HepG2 (cell line): ENCODE results near the gene CLDN14. TPM values are rescaled to one million over a fixed set of nuclear protein-coding genes. Genes with fewer than 3 reads are reported as not detected.

Experiments
- CEBPG ChIP-seq: IDR thresholded peaks from 2 replicates; pipeline ENCODE4 v1.6.1; 2016
- CENPT ChIP-seq: sonication (generic); formaldehyde crosslinking; IDR thresholded peaks from 2 replicates; pipeline ENCODE4 v1.8.0; 2022; ENCODE audit warnings: low read depth, mild to moderate bottlenecking, moderate library complexity, missing genetic modification reagents
- ELF3 ChIP-seq: IDR thresholded peaks from 2 replicates; pipeline ENCODE4 v1.6.1; 2016; ENCODE audit warnings: missing genetic modification reagents, missing compliant biosample characterization
- ERF ChIP-seq: IDR thresholded peaks from 2 replicates; pipeline ENCODE4 v1.6.1; 2018; ENCODE audit warnings: missing biosample characterization, missing genetic modification reagents
- FOXA1 ChIP-seq, 2 experiments: fragments of 450-650 bp in 1 of 2; sonication (generic) in 1 of 2; formaldehyde crosslinking in 1 of 2; IDR thresholded peaks; 2 replicates each; pipeline versions ENCODE4 v1.4.0 to v1.6.1; 2016 to 2020; ENCODE audit warnings: missing genetic modification reagents in 1 of 2
- FOXP1 ChIP-seq, 2 experiments: fragments of 450-650 bp in 1 of 2; IDR thresholded peaks; 2 replicates each; pipeline ENCODE4 v1.6.1; 2017 to 2018; ENCODE audit warnings: antibody characterized with exemption in 1 of 2
- HNF4G ChIP-seq, 2 experiments: sonication (generic) in 1 of 2; formaldehyde crosslinking in 1 of 2; IDR thresholded peaks; 2 replicates each; pipeline versions ENCODE4 v1.4.0 to v1.6.1; 2011 to 2020; ENCODE audit warnings: borderline replicate concordance in 2 of 2, low read depth in 2 of 2, mild to moderate bottlenecking in 2 of 2, low read length in 1 of 2, missing genetic modification reagents in 1 of 2, moderate library complexity in 1 of 2
- HNRNPH1 ChIP-seq: fragments of 200-400 bp; formaldehyde crosslinking; optimal IDR thresholded peaks from 2 replicates; pipeline ENCODE3; 2017; ENCODE audit warnings: mild to moderate bottlenecking, low read depth, low read length
- IKZF4 ChIP-seq: sonication (generic); formaldehyde crosslinking; IDR thresholded peaks from 2 replicates; pipeline ENCODE4 v1.5.1; 2020; ENCODE audit warnings: borderline replicate concordance, mild to moderate bottlenecking, low read depth, missing genetic modification reagents; ENCODE audit errors: not compliant biosample characterization
- KDM1A ChIP-seq: IDR thresholded peaks from 2 replicates; pipeline ENCODE4 v1.6.1; 2016; ENCODE audit warnings: missing compliant biosample characterization
- MIER2 ChIP-seq: IDR thresholded peaks from 2 replicates; pipeline ENCODE4 v1.6.1; 2016; ENCODE audit warnings: missing biosample characterization, missing genetic modification reagents
- MXD1 ChIP-seq: sonication (generic); formaldehyde crosslinking; IDR thresholded peaks from 2 replicates; pipeline ENCODE4 v1.4.0; 2020; ENCODE audit warnings: mild to moderate bottlenecking, missing genetic modification reagents
- SOX5 ChIP-seq: IDR thresholded peaks from 2 replicates; pipeline ENCODE4 v1.6.1; 2016; ENCODE audit warnings: borderline replicate concordance
- YEATS2 ChIP-seq: sonication (generic); formaldehyde crosslinking; IDR thresholded peaks from 2 replicates; pipeline ENCODE4 v1.4.0; 2020; ENCODE audit warnings: missing genetic modification reagents, borderline replicate concordance
- ZBTB25 ChIP-seq: IDR thresholded peaks from 2 replicates; pipeline ENCODE4 v1.6.1; 2018; ENCODE audit warnings: missing genetic modification reagents
- ZBTB49 ChIP-seq: sonication (generic); formaldehyde crosslinking; IDR thresholded peaks from 2 replicates; pipeline ENCODE4 v1.4.0; 2020; ENCODE audit warnings: missing genetic modification reagents, borderline replicate concordance
- ZNF124 ChIP-seq: sonication (generic); formaldehyde crosslinking; IDR thresholded peaks from 2 replicates; pipeline ENCODE4 v1.4.0; 2020; ENCODE audit warnings: missing genetic modification reagents
- ZNF136 ChIP-seq: sonication (generic); formaldehyde crosslinking; IDR thresholded peaks from 2 replicates; pipeline ENCODE4 v1.8.1; 2022; ENCODE audit warnings: low read depth, mild to moderate bottlenecking, moderate library complexity, missing genetic modification reagents
- ZNF230 ChIP-seq: sonication (generic); formaldehyde crosslinking; IDR thresholded peaks from 2 replicates; pipeline ENCODE4 v1.4.0; 2020; ENCODE audit warnings: mild to moderate bottlenecking, missing genetic modification reagents
- ZNF550 ChIP-seq: sonication (generic); formaldehyde crosslinking; IDR thresholded peaks from 2 replicates; pipeline ENCODE4 v1.4.0; 2020; ENCODE audit warnings: mild to moderate bottlenecking, missing genetic modification reagents, borderline replicate concordance
- ZNF557 ChIP-seq: sonication (generic); formaldehyde crosslinking; IDR thresholded peaks from 2 replicates; pipeline ENCODE4 v1.4.0; 2020; ENCODE audit warnings: missing genetic modification reagents
- ZNF615 ChIP-seq: sonication (generic); formaldehyde crosslinking; IDR thresholded peaks from 2 replicates; pipeline ENCODE4 v1.5.0; 2020; ENCODE audit warnings: mild to moderate bottlenecking, missing genetic modification reagents, borderline replicate concordance
- ZNF713 ChIP-seq: sonication (generic); formaldehyde crosslinking; IDR thresholded peaks from 2 replicates; pipeline ENCODE4 v1.4.0; 2020; ENCODE audit warnings: mild to moderate bottlenecking, missing genetic modification reagents
- ZNF782 ChIP-seq: sonication (generic); formaldehyde crosslinking; IDR thresholded peaks from 2 replicates; pipeline ENCODE4 v1.4.0; 2020; ENCODE audit warnings: missing genetic modification reagents, mild to moderate bottlenecking, borderline replicate concordance
- ZNF790 ChIP-seq: sonication (generic); formaldehyde crosslinking; IDR thresholded peaks from 2 replicates; pipeline ENCODE4 v1.8.0; 2022; ENCODE audit warnings: missing genetic modification reagents, mild to moderate bottlenecking, borderline replicate concordance
- ZZZ3 ChIP-seq: sonication (generic); formaldehyde crosslinking; IDR thresholded peaks from 2 replicates; pipeline ENCODE4 v1.4.0; 2020; ENCODE audit warnings: missing genetic modification reagents, mild to moderate bottlenecking, borderline replicate concordance
- polyA plus RNA-seq, 8 experiments: library from polyadenylated mRNA; depleted of rRNA in 3 of 8; stranded (reverse) in 7 of 8; unstranded in 1 of 8; fragments of >200 nt; fragmentation: Illumina TruSeq in 4 of 8; extraction: Trizol in 4 of 8; gene quantifications; 2 replicates each; pipeline versions ENCODE4 v1.2.1 to v1.2.3, GENCODE V29; 2011 to 2016; ENCODE audit warnings: low read depth in 4 of 8, missing spikeins in 1 of 8, mixed read lengths in 1 of 8; ENCODE audit not compliant: insufficient read depth in 1 of 8
- total RNA-seq, 5 experiments: library from RNA; depleted of rRNA; stranded (reverse); fragments of >200 nt; fragmentation: Illumina TruSeq; extraction: Trizol; gene quantifications; 2 replicates each; pipeline ENCODE4 v1.2.3, GENCODE V29; 2016; ENCODE audit warnings: low read depth in 1 of 5

CLDN14 gene
- total and polyA plus RNA-seq, 2 of the 13 experiments (the other 11 are each of a cell fraction or from before 2014, with no cell fraction given): 1.1 to 1.4 TPM

- TF ChIP-seq ZBTB49 (CRISPR knock-in tag): no peak
- peak; percentile 87 for TF ChIP-seq HNF4G (IDR thresholded peaks at IDR 0.05; ENCODE audit: borderline replicate concordance, low read depth, low read length)
- TF ChIP-seq HNF4G (CRISPR knock-in tag; IDR thresholded peaks at IDR 0.05; ENCODE audit: borderline replicate concordance, low read depth): peak; percentile 89; the same call in 1 of the 2 replicates
- no peak for TF ChIP-seq YEATS2 (CRISPR knock-in tag)
- TF ChIP-seq ZNF136 (CRISPR knock-in tag): peak; percentile 86; the same call in 1 of the 2 replicates
- TF ChIP-seq HNRNPH1: no peak
- 0 out of 2 replicates have a peak, but pooled peaks have one; percentile 43 for TF ChIP-seq ZNF790 (CRISPR knock-in tag)
- TF ChIP-seq ZNF713 (CRISPR knock-in tag): no peak
- TF ChIP-seq ZNF557 (CRISPR knock-in tag): no peak
- TF ChIP-seq KDM1A (CRISPR knock-in tag): 0 out of 2 replicates have a peak, but pooled peaks have one; percentile 67
- peak; percentile 58; the same call in 1 of the 2 replicates for TF ChIP-seq ELF3 (CRISPR knock-in tag)
- TF ChIP-seq ZZZ3 (CRISPR knock-in tag): no peak
- TF ChIP-seq ZNF615 (CRISPR knock-in tag): no peak
- TF ChIP-seq ZNF782 (CRISPR knock-in tag): no peak
- TF ChIP-seq FOXA1 (IDR thresholded peaks at IDR 0.05): no peak
- TF ChIP-seq FOXA1 (CRISPR knock-in tag; IDR thresholded peaks at IDR 0.05): peak; percentile 39; the same call in 1 of the 2 replicates
- peak; percentile 86 for TF ChIP-seq ZNF124 (CRISPR knock-in tag)
- TF ChIP-seq ZBTB25: no peak; the same call in 1 of the 2 replicates
- peak; percentile 80 for TF ChIP-seq SOX5 (CRISPR knock-in tag)
- TF ChIP-seq FOXP1 (IDR thresholded peaks at IDR 0.05): no peak
- peak; percentile 85 for TF ChIP-seq FOXP1 (CRISPR knock-in tag; IDR thresholded peaks at IDR 0.05)
- TF ChIP-seq ZNF230 (CRISPR knock-in tag): peak; percentile 75; the same call in 1 of the 2 replicates
- peak; percentile 94 for TF ChIP-seq CEBPG (CRISPR knock-in tag)
- no peak; the same call in 1 of the 2 replicates for TF ChIP-seq ERF (CRISPR knock-in tag)
- TF ChIP-seq MXD1 (CRISPR knock-in tag): peak; percentile 68; the same call in 1 of the 2 replicates
- TF ChIP-seq ZNF550 (CRISPR knock-in tag): no peak
- no peak for TF ChIP-seq IKZF4 (CRISPR knock-in tag)
- no peak for TF ChIP-seq CENPT (CRISPR knock-in tag)
- TF ChIP-seq MIER2: no peak
These were observed at the start of gene CLDN14 (continued) for GRCh38 chr21:36479415-36480402.
